HG02943 (cell line): ENCODE data around the gene FBXO17.

Experiments used
- ATAC-seq: cut with Tn5 transposase; IDR thresholded peaks from one replicate; pipeline ENCODE4 v1.9.1; 2021; ENCODE audit warnings: mild to moderate bottlenecking, low read depth, moderate library complexity; ENCODE audit not compliant: unreplicated experiment

Gene FBXO17

GRCh38 chr19:38918526-38918925 lies 57.0 kb downstream of the FBXO17 start:
- ATAC-seq = no peak

- ATAC-seq = no peak
Observed at GRCh38 chr19:38917921-38918491, 57.5 kb downstream of the FBXO17 start.

- no peak for ATAC-seq
Observed at GRCh38 chr19:38917516-38917915, 58.0 kb downstream of the FBXO17 start.

GRCh38 chr19:38915329-38916321 lies 59.9 kb downstream of the FBXO17 start:
- ATAC-seq = no peak

- ATAC-seq = no peak
Observed at GRCh38 chr19:38913958-38914357, 61.6 kb downstream of the FBXO17 start.

GRCh38 chr19:38912600-38913514 lies 62.7 kb downstream of the FBXO17 start:
- no peak for ATAC-seq

- ATAC-seq = no peak
Observed at GRCh38 chr19:38911388-38912001, 64.0 kb downstream of the FBXO17 start.

- no peak for ATAC-seq
Observed at GRCh38 chr19:38910488-38910887, 65.1 kb downstream of the FBXO17 start.

GRCh38 chr19:38908911-38909310 lies 66.6 kb downstream of the FBXO17 start:
- no peak for ATAC-seq

GRCh38 chr19:38907670-38908069 lies 67.9 kb downstream of the FBXO17 start:
- no peak for ATAC-seq

- ATAC-seq = no peak
Observed at GRCh38 chr19:38907227-38907626, 68.3 kb downstream of the FBXO17 start.

- no peak for ATAC-seq
Observed at GRCh38 chr19:38905620-38906019, 69.9 kb downstream of the FBXO17 start.

GRCh38 chr19:38904581-38905539 lies 70.7 kb downstream of the FBXO17 start:
- no peak for ATAC-seq

GRCh38 chr19:38901683-38902082 lies 73.9 kb downstream of the FBXO17 start:
- no peak for ATAC-seq

GRCh38 chr19:38900743-38901190 lies 74.8 kb downstream of the FBXO17 start:
- no peak for ATAC-seq

GRCh38 chr19:38900202-38900629 lies 75.3 kb downstream of the FBXO17 start:
- no peak for ATAC-seq

- peak; percentile 89 for ATAC-seq
Observed at GRCh38 chr19:38899447-38900201, 75.9 kb downstream of the FBXO17 start, which contains the start of the genes NFKBIB and SIRT2. Gene NFKBIB, plus strand, starts transcription at chr19:38899969. Its CDS starts 64 bp downstream, at chr19:38900033. Gene SIRT2, minus strand, starts transcription at chr19:38899618. Its CDS starts 97 bp downstream, at chr19:38899521.

- ATAC-seq = no peak
Observed at GRCh38 chr19:38898788-38899446, 76.6 kb downstream of the FBXO17 start.
